OCI-LY7 (cell line): ENCODE measurements around the gene TGFBR1.

ENCODE experiments used
- CTCF ChIP-seq: fragments of 200-600 bp; sonication (generic); conservative IDR thresholded peaks from 2 replicates; pipeline ENCODE4 v1.5.1; 2014; ENCODE audit warnings: mild to moderate bottlenecking, antibody characterized with exemption, low read length, moderate library complexity, mixed read lengths
- EZH2phosphoT487 ChIP-seq: fragments of 200-600 bp; sonication (generic); IDR thresholded peaks from 2 replicates; pipeline ENCODE4 v1.6.1; 2018; ENCODE audit warnings: low read depth, borderline replicate concordance, mild to moderate bottlenecking, mixed run types, antibody characterized with exemption, low read length, moderate library complexity, mixed read lengths

GRCh38 chr9:99079542-99079941 is 25.4 kb upstream of the TGFBR1 start:
- TF ChIP-seq CTCF (no peak), EZH2phosphoT487 (no peak)
